Left lobe of liver (tissue), 2 donors: ENCODE results near the gene LYL1. TPM values are rescaled to one million over a fixed set of nuclear protein-coding genes. Genes with fewer than 3 reads are reported as not detected.

Experiments
- ATAC-seq: fragments of 200-7000 bp; cut with Tn5 transposase; one replicate; pipeline ENCODE4 v1.9.1; 2020; ENCODE audit warnings: mild to moderate bottlenecking, moderate library complexity
- DNase-seq: peaks from one replicate; pipeline ENCODE4 v3.0.0-alpha.2; 2020; ENCODE audit warnings: low spot score
- total RNA-seq: library from RNA; stranded (reverse); gene quantifications from one replicate; pipeline ENCODE4 v1.2.1, GENCODE V29; 2021
- donor health status: DM: no; HTN: no; CAD: no; lungs with moderate emphysema.
- donor health status: DM: no; HTN: yes; CAD: no.

LYL1 gene
- total RNA-seq, 1 donor from 2014 or later, result 1.5 TPM

GRCh38 chr19:13078381-13078780 lies 24.3 kb downstream of the LYL1 start:
- no peak for ATAC-seq
- no peak for DNase-seq

GRCh38 chr19:13077240-13077639 lies 25.4 kb downstream of the LYL1 start:
- DNase-seq (no peak), ATAC-seq (no peak)

GRCh38 chr19:13076787-13077186 lies 25.9 kb downstream of the LYL1 start:
- ATAC-seq (no peak), DNase-seq (no peak)

- ATAC-seq (no peak), DNase-seq (no peak)
Observed at GRCh38 chr19:13076320-13076719, 26.3 kb downstream of the LYL1 start.

GRCh38 chr19:13074378-13074777 lies 28.3 kb downstream of the LYL1 start:
- ATAC-seq (no peak), DNase-seq (no peak)

- ATAC-seq, result no peak
Observed at GRCh38 chr19:13073263-13073662, 29.4 kb downstream of the LYL1 start.

GRCh38 chr19:13072188-13072908 lies 30.3 kb downstream of the LYL1 start:
- ATAC-seq, result no peak
- no peak for DNase-seq

More at GRCh38 chr19:13073263-13073662, 29.4 kb downstream of the LYL1 start:
- no peak for DNase-seq

- no peak for ATAC-seq
- DNase-seq, result no peak
Observed at GRCh38 chr19:13071444-13072187, 31.0 kb downstream of the LYL1 start.

- no peak for ATAC-seq
Observed at GRCh38 chr19:13070425-13071140, 32.1 kb downstream of the LYL1 start.

GRCh38 chr19:13069415-13070359 lies 33.0 kb downstream of the LYL1 start:
- DNase-seq, result no peak
- no peak for ATAC-seq

More at GRCh38 chr19:13070425-13071140, 32.1 kb downstream of the LYL1 start:
- no peak for DNase-seq

GRCh38 chr19:13068085-13068846 lies 34.4 kb downstream of the LYL1 start:
- ATAC-seq (no peak), DNase-seq (no peak)

GRCh38 chr19:13066933-13067807 lies 35.5 kb downstream of the LYL1 start:
- ATAC-seq, result no peak
- no peak for DNase-seq

GRCh38 chr19:13066226-13066625 lies 36.4 kb downstream of the LYL1 start:
- DNase-seq (no peak), ATAC-seq (no peak)

GRCh38 chr19:13064092-13064489 lies 38.6 kb downstream of the LYL1 start:
- no peak for DNase-seq
- no peak for ATAC-seq

GRCh38 chr19:13063461-13064091 lies 39.1 kb downstream of the LYL1 start:
- no peak for DNase-seq
- ATAC-seq, result no peak

GRCh38 chr19:13062317-13062716 lies 40.3 kb downstream of the LYL1 start:
- ATAC-seq (no peak), DNase-seq (no peak)

GRCh38 chr19:13060964-13061927 lies 41.4 kb downstream of the LYL1 start:
- DNase-seq (peak; percentile 80), ATAC-seq (peak; percentile 94)
